Stimulated activated CD4-positive, alpha-beta T cell treated with anti-CD3 and anti-CD28 coated beads, Interleukin-4, amount 100 ng/mL, for 1 hour (primary cell): Measurements from ENCODE around the gene DTNBP1.

Experiments
- DNase-seq: peaks from one replicate; pipeline ENCODE4 v3.0.0-alpha.2; 2020

The DTNBP1 gene

DNA sequence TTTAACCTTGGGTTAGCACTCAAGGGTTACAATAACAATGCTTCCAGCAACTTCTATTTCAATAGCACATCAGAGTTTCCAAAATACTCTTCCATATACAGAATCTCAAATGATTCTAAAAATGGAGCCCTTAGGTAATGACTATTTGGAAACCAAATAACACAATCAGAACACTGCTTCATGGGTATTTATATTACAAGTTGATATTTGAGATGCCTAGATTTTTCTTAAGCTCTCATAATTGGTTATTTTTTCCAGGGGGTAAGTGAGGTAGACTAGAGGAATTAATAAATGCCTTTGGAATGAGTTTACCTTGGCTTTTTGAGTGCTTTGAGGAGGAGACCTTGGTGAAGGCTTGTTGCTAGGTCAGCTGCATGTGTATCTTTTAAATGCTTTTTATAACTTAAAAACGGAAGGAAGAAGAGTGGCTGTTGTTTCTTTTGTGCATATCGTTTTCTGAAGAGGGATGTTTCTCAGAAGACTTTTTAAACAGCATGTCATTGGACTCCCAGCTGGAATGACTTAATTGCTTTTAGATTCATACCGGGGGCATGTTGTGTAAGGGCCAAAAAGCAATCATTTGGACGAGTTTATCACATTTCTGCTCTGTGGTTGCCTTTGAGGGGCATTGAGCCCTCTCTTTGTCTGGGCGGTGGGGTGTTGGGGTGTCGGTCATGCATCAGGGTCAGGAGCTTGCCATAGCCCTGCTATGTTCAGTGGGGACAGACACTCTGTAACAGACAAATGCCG, 186.0 kb downstream of the DTNBP1 start:
- DNase-seq, result no peak

DNA sequence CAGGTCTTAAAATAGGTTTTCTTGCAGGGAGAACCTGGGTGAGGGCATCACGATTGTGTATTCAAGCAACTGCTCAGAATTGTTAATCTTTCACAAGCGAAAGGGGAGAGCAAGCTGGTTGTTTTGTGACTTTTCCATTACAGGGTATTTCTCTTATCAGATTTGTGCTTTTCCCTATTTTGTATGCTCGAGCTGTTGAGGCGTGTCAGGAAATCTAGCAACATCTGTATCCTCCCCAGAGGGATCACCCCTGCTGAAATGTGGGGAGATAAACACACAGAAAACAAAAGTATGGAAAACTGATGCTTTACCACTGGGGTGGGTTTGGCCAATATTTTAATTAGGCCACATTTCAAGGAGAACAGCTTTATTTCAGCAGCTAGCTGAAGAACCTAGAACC, 187.0 kb downstream of the DTNBP1 start:
- DNase-seq, result no peak

- DNase-seq, result no peak
These were observed 187.6 kb downstream of the DTNBP1 start for GRCh38 chr6:15475261-15475660.

DNA sequence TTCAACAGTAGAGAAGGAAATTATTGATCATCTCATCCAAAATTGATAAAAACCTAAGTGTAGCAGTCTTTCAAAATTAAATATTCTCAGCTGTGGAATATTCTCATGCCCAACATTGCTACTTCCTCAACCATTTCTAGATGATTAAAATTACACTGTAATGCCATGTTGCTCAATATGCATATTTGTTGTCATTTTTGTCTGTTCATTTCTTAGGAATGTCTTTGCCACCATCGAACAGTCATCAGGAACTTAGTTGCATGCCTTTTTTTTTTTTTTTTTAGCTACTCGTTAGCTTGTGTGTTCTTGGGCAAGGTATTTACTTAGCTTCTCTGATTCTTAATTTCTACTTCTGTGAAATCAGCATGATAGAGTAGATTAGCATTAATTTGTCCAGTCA, 188.6 kb downstream of the DTNBP1 start:
- no peak for DNase-seq

GRCh38 chr6:15473741-15474161, 189.1 kb downstream of the DTNBP1 start:
- no peak for DNase-seq

DNA sequence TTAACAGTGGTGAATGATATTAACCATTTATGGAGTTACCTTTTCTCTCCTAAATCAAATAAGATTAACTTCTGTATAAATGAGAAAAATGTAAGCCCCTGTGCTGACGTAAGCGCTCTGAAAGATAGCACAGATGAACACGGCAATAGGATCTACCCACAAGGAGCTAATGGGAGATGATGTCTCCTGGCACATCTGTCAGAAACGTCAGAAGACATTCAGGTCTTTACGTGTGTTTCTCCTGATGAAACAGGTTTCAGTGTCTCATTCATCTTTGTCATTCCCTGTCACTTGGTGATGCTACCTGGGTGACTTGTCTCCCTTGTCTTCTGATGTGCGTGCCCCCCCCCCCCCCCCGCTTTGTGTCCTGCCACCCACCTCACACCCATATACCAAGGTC, 189.7 kb downstream of the DTNBP1 start:
- no peak for DNase-seq
